GM18526 (cell line): Measurements from ENCODE around the gene LCN2.
A peak's percentile ranks its signal among the peaks of the same experiment; 100 is the strongest.

ENCODE experiments used
- POLR2A ChIP-seq: IDR thresholded peaks from 3 replicates; pipeline ENCODE4 v1.6.1; 2011; ENCODE audit not compliant: insufficient read length; ENCODE audit errors: extremely low read depth

The LCN2 gene

DNA sequence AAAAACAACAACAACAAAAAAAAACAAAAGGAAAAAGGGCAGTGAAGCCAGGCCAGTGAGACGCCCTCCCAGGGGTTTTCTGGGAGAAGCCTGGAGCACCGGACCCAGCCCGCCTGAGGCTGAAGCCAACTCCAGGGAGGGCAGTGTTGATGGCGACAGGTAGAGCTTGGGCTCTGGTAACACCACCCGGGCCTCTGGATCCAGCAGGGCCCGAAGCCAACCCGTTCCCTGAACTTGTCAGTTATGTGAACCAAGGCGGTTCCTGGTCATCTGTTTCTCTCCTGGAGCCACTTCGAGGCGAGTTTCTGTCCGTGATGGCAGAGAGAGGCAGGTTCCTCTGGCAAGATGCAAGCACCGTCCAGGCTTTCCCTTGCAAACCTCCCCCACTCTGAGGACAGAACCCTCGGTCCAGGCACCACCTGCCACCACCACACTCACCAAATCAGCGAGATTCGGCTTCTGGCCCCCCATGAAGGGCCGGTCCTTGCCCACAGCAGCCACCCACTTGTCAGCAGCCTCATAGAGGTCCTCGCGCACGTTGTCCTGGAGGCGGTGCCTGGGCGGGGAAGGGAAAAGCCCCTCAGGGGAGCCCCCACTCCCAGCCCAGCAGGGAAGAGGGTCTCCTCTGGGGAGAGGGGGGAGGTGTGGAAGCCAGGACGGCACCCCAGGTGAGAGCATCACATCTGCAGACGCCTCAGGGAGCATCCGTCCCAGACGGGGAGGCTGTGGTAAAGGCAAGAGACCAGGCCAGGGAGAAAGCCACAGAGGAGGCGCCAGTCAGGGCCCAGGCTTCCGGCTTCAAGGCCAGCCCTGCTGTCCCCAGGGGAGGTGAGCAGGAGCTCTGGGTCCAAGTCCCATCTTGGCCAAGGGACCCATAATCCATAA, 27.1 kb upstream of the LCN2 start:
- no peak for TF ChIP-seq POLR2A

DNA sequence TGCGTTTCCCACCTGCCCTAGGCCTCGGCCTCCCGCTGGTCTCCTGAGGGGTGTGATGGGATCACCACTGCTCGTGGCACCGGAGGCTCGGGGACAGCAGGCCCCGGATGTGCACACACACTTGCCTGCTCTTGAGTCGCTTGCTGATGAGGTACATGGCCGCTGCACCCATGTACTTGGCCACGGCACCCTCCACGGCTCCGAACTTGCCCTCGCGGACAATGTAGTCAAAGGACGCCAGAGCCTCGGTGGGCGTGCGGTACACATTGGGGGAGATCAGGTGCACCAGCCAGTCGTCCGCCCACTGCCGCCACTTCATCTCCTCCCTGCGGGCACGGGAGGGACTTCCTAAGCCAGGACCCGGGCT, 26.5 kb upstream of the LCN2 start:
- no peak for TF ChIP-seq POLR2A

DNA sequence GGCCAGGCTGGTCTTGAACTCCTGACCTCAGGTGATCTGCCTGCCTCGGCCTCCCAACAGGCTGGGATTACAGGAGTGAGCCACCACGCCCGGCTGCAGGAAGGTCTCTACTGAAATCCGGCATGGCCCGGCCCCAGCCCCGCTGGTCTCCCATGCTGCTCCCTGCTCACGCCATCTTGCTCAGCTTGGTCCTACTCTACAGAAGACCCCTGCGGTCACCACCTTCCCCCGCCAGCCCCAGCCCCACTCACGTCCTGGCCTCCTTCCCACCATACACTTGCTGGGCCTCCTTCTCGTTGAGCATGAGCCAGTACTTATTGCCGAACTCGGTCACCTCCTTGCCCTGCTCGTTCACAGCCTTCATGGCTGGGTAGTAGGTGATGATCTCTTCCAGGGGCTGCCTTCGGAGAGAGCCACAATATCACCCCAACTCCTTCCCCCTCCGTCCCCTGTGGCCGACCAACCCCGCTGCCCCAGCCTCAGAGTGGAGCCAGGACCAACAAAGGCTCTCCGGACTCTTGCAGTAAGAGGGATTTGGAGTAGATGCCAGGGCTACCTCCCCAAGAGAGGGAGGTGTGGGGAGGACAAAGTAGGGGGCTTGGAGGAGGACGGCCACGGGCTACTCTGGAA, 25.7 kb upstream of the LCN2 start:
- no peak for TF ChIP-seq POLR2A

DNA sequence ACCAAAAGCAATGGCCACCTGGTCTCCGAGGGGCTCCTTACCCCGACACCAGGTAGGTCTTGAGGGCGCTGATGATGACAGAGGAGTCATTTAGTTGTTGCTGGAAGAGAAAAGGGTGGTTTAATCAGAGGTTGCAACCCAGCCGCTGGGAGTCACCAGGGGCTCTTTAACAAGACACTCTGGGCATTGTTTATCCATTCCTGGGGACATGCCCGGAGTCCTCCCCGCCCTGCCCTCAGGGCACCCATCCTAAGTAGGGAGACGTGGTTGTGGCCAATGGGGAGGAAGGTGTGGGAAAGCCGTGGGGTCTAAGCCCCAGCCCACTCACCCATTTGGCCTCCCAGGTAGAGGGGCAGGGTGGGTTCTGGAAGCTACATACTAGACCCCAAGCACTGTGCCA, 24.8 kb upstream of the LCN2 start:
- no peak for TF ChIP-seq POLR2A

DNA sequence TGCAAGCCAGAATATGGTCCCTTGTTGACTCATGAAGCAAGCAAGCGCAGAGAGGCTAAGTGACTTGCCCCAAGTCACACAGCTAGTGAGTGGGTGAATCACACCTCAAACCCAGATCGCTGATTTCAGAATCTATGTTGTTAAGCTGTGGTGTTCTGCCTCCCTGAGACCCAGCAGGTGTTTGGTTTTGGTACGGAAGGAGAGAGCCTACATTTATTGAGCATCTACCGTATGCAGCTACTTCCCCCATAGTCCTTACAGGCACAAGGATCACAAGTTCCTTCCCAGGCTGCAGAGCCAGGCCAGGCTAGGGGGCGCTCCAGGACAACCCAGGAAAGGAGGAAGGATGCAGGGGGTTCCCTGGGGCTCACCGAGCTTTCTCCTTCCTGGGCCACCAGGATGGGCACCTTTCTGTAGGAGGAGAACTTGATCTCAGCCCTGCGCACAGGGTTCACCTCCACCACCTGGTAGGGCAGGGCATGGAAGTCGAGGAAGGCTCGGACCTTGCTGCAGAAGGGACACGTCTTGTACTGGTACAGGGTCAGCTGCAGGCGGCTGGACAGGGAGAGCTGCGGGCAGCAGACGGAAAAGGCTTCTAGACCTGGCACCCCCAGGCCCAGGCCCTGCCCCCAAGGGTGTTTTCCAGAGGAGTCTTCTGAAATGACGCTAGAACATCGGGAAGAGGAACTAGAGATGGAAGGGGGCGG, 24.2 kb upstream of the LCN2 start:
- no peak for TF ChIP-seq POLR2A

DNA sequence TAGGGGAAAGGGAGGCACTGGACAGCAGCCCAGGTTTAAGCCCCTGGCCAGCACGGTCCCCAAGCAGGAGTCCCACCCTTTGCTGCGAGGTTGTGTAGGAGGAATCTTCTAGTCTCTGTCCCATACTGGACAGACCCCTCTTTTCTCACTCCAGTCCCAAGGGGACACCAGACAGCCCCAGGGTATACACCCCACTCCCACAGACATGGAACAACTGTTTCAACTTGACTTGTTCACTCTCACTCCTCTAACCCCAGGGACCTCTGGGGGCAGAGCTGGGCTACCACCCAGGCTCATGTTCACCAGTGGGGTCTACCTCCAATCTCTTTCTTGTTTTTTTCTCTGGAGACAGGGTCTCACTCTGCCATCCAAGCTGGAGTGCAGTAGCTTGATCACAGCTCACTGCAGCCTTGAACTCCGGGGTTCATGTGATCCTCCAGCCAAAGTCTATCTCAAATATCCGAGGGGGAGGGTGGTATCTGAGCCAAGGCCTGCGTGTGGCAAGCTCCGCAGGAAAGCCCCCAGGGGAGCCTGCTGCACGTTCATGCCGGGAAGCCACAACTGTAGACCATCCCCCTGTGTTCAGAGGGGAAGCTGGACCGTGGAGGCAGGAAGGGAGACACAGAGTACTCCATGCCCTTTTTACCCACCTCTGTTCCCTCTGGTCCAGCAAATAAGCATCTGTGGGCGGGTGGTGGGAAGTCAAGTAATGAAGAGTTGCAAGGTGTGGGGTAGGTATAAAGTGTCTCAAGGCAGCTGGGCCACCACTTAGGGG, 23.5 kb upstream of the LCN2 start:
- TF ChIP-seq POLR2A: no peak

DNA sequence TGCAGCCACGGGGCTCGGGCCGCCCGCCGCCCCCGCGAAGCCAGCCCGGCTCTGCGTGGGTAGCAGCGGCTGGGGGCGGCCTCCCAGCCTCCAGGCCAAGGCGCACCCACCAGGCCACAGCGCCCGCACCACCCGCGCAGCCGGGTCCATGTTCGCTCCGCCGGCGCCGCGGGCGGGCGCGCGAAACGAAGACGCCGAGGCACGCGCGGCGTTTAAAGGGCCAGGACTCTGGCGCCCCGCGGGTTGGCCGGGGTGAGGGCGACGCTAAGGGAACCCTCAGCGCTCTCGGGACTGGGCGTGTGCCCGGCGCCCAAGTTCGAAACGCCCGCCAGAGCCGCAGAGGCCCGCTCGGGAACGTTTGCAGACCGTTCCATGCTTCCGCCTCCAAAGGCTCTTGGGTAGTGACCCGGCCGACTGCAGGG, 21.7 kb upstream of the LCN2 start, which contains the start of gene PTGES2:
Gene PTGES2, minus strand, starts transcription at position 162 of the 422 bp plus-strand sequence. Its CDS starts 12 bp downstream, at position 150.
- peak; percentile 55 for TF ChIP-seq POLR2A

DNA sequence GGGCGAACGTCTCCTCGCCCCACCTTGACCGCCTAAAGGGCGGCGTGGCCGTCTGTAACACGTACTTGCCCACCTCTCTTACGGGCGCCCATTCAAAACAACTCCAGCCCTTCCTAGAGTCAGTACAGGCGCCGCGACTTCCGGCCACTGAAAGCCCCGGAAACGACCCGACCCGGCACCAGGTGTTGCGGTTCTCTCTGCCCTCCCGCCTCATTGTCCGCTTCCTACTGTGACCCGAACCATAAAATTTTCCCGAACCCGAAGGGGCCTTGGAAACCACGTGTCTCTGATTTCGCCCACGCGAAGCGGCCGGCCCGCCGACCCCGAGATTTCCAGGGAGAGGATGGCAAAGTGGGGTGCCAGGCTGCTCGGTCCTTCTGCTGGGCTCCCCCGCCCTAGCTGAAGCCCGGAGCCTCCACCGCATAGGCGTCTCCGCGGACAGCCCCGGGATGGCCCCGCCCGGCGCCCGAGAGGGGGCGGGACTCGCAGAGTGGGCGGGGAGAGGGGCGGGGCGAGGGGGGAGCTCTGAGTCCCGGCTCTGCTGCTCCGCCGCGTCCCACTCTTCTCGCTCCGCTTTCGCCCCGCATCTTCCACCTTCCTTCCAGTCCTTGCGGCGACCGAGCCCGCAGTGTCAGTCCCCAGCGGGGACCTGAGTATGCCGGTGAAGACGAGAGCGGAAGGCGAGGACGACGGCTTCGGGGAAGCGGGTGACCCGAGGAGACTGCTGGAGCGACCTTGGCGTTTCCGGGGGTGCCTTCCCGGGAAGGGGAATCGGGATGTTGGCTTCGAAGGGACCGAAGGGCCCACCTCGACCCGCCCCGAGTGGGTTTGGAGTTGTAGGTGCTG, 21.0 kb upstream of the LCN2 start:
- peak; percentile 59 for TF ChIP-seq POLR2A

DNA sequence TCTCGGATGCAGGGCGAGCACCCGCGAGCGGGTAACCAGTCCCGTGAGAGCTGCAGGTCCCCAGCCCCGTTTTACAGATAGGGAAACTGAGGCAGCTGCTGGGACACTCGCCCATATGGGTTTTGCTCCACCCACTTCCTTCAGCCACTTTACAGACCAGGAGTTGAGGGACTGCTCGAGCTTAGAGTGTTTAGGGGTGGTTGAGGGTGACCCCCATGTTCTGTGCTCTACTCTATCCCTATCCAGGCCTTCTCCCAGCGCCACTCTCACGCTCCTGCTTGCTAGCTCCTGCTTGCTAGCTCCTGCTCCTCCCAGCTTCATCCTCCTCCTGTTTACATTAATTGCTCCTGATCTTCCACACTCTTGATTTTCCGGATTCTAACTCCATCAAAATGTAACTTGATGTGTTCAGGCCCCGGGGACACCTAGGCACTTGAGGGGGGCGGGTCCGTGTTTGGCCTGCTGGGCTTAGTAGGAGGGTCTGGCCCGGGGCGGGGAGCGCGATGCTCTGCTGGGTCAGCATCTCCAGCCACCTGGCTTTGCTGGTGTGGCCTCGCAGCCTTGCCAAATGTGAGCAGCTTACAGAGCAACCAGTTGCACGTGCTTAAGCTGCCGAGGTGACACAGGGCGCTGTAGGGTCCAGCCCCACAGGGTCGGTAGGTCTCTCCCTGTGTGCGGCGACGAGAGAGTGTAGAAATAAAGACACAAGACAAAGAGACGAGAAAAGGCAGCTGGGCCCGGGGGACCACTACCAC, 20.2 kb upstream of the LCN2 start:
- TF ChIP-seq POLR2A: no peak

DNA sequence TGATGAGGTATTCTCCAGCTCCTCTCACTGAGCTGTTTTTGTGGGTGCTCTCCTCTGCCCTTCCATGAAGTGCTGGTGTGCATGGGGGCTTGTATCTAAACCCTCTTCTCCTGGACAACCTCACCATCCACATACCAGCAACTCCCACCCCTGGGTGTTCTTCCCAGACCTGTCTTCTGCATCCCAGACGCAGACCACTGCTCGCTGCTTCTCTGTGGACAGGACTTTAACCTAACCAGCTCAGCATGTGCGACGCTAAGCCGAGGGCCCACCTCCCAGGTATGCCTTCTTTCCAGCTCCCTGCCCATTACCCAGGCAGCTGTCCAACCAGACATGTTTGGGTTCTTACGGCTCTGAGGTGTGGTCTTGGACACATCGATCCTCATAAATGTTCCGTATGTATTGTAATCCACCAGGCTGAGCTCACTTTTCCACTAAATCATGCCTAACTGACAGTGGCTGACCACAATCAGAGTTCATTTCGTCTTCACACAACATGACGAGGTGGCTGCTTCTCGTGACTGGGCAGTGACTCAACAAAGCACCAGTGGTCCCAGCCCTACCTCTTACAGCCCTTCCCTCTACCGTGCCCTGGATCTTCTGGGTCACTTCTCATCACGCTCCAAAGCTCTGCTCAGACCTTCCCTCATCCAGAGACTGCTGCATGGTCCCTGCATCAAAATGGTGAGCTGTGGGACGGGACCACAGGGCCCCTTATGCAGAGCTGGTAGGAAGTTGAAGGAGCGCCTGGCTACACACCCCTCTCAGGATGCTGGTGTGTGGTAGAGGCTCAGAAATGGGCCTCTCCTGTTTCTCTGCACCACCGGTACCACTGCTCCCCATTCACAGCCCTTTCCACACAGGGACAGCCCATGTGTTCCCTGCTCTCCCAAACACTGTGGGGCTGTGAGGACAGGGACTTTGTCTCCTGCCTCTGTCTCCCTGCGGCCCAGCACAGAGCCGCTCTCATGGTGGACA, 12.1 kb upstream of the LCN2 start:
- TF ChIP-seq POLR2A: no peak

DNA sequence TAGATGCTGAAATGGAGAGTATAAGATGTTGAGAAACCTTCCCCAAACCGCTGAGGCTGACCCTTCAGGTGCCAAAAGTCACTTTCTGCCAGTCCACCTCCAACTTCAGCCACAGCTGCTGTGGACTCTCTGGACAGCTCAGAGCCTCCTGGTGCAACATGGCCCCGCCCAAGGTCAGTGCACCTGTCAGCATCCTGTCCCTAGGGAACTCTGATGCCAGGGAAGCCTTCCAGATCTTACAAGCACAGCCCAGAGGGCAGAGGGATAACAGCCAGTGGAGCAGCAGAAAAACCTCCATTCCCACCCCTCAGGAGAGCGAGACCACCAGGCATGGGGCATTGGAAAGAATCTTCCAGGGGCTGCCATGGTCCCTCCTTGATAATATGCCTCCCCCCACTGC, 11.3 kb upstream of the LCN2 start:
- no peak for TF ChIP-seq POLR2A

DNA sequence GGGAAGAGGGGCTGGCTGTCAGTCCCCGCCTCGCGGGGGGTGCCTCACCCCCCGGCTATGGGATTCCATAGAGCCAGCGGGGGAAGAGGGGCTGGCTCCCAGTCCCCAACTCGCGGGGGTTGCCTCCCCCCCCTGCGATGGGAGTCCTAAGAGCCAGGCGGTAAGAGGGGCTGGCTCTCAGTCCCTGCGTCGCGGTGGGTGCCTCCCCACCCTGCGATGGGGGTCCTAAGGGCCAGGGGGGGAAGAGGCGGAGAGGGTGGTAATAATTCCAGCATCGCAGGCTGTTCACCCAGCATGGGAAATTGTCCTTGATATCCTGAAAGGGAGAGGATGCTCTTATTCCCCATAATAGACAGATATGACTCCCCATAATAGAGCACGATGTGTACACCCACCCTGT, 9.6 kb upstream of the LCN2 start:
- TF ChIP-seq POLR2A: no peak
